Neural progenitor cell (in vitro differentiated cells): ENCODE data around the gene CINP. TPM values are rescaled to one million over a fixed set of nuclear protein-coding genes. Genes with fewer than 3 reads are reported as not detected.

ENCODE experiments used
- DNase-seq: peaks from one replicate; pipeline ENCODE4 v3.0.0-alpha.2; 2016; ENCODE audit warnings: low spot score
- H2AFZ ChIP-seq: fragments of 200-600 bp; sonication (generic); replicated peaks from 2 replicates; pipeline ENCODE4 v1.6.1; 2016; ENCODE audit warnings: antibody characterized with exemption
- H3F3A ChIP-seq: fragments of 200-600 bp; sonication (generic); 2 replicates; pipeline ENCODE4 v1.6.1; 2016; ENCODE audit warnings: antibody characterized with exemption, low read depth
- H3K27ac ChIP-seq: fragments of 200-600 bp; sonication (generic); 2 replicates; pipeline ENCODE4 v1.5.1; 2016; ENCODE audit warnings: mild to moderate bottlenecking
- H3K27me3 ChIP-seq: fragments of 200-600 bp; sonication (generic); 2 replicates; pipeline ENCODE4 v1.6.1; 2016; ENCODE audit warnings: mild to moderate bottlenecking, moderate library complexity
- H3K36me3 ChIP-seq: fragments of 200-600 bp; sonication (generic); 2 replicates; pipeline ENCODE4 v1.5.1; 2016
- H3K4me1 ChIP-seq: fragments of 200-600 bp; sonication (generic); 2 replicates; pipeline ENCODE4 v1.6.1; 2016; ENCODE audit warnings: mixed run types
- H3K4me2 ChIP-seq: fragments of 200-600 bp; sonication (generic); 2 replicates; pipeline ENCODE4 v1.6.1; 2016
- H3K4me3 ChIP-seq: fragments of 200-600 bp; sonication (generic); 2 replicates; pipeline ENCODE4 v1.5.1; 2016
- H3K79me2 ChIP-seq: fragments of 200-600 bp; sonication (generic); 2 replicates; pipeline ENCODE4 v1.6.1; 2016; ENCODE audit warnings: low read depth
- H3K9ac ChIP-seq: fragments of 200-600 bp; sonication (generic); 2 replicates; pipeline ENCODE4 v1.6.1; 2016
- H3K9me3 ChIP-seq: fragments of 200-600 bp; sonication (generic); 2 replicates; pipeline ENCODE4 v1.5.1; 2016; ENCODE audit warnings: low read depth
- H4K20me1 ChIP-seq: fragments of 200-600 bp; sonication (generic); 2 replicates; pipeline ENCODE4 v1.6.1; 2016; ENCODE audit warnings: low read depth
- H3K27ac Mint-ChIP-seq: 3 replicates; pipeline ENCODE4 v1.8.0; 2021; ENCODE audit warnings: mixed read lengths
- H3K27me3 Mint-ChIP-seq: 2 replicates; pipeline ENCODE4 v1.8.0; 2022; ENCODE audit warnings: low read depth, mild to moderate bottlenecking, inconsistent platforms, moderate library complexity, mixed read lengths; ENCODE audit not compliant: insufficient read depth
- H3K36me3 Mint-ChIP-seq: 3 replicates; pipeline ENCODE4 v1.8.0; 2021; ENCODE audit warnings: mixed read lengths
- H3K4me1 Mint-ChIP-seq: 3 replicates; pipeline ENCODE4 v1.8.0; 2021; ENCODE audit warnings: mixed read lengths
- H3K4me3 Mint-ChIP-seq: 3 replicates; pipeline ENCODE4 v1.8.0; 2021; ENCODE audit warnings: mild to moderate bottlenecking, moderate library complexity, mixed read lengths
- H3K9me3 Mint-ChIP-seq: 3 replicates; pipeline ENCODE4 v1.8.0; 2020; ENCODE audit warnings: mixed read lengths
- CTCF ChIP-seq: fragments of 200-600 bp; sonication (generic); IDR thresholded peaks from 2 replicates; pipeline ENCODE4 v1.5.1; 2017; ENCODE audit warnings: antibody characterized with exemption, mild to moderate bottlenecking
- EZH2 ChIP-seq: fragments of 200-600 bp; sonication (generic); IDR thresholded peaks from 2 replicates; pipeline ENCODE4 v1.6.1; 2017; ENCODE audit warnings: antibody characterized with exemption, mild to moderate bottlenecking, moderate library complexity
- EZH2phosphoT487 ChIP-seq: fragments of 200-600 bp; sonication (generic); IDR thresholded peaks from 2 replicates; pipeline ENCODE4 v1.6.1; 2017; ENCODE audit warnings: antibody characterized with exemption
- total RNA-seq: library from RNA; depleted of rRNA; stranded (reverse); fragments of >200 nt; gene quantifications from 2 replicates; pipeline ENCODE4 v1.2.3, GENCODE V29; 2015; ENCODE audit warnings: low replicate concordance

Gene CINP
- 30.4 and 53.5 TPM in 2 replicates for total RNA-seq

GRCh38 chr14:102362545-102363181, at the start of gene CINP, which contains the start of gene TECPR2:
CINP (minus strand) TSS chr14:102362890; CDS start chr14:102362851, 39 bp downstream.
TECPR2 (plus strand) TSS chr14:102362941; CDS start chr14:102376722, 13,781 bp downstream.
- H3K27ac ChIP-seq = no peak within 1 kb of the TSS
- H3K79me2 ChIP-seq = peaks cover 48% of the 10 kb centered on the region
- Mint-ChIP-seq H3K9me3 (no peaks in the 10 kb centered on the region), H3K27ac (peak within 1 kb of the TSS; percentile 76), H3K4me1 (peaks cover 11% of the 10 kb centered on the region), H3K36me3 (no peaks in the 10 kb centered on the region), H3K27me3 (peaks cover 3% of the 10 kb centered on the region), H3K4me3 (peak within 1 kb of the TSS; percentile 96)
- H3K4me3 ChIP-seq = peak within 1 kb of the TSS; percentile 83
- H3K9me3 ChIP-seq = no peaks in the 10 kb centered on the region
- H3K9ac ChIP-seq = peak within 1 kb of the TSS; percentile 77
- H2AFZ ChIP-seq = peak within 1 kb of the TSS; percentile 94
- DNase-seq = peak; percentile 99
- H3K36me3 ChIP-seq = no peaks in the 10 kb centered on the region
- TF ChIP-seq EZH2 (peak; percentile 22), CTCF (no peak)
- peaks cover 9% of the 10 kb centered on the region for H4K20me1 ChIP-seq
- H3K4me1 ChIP-seq = peaks cover 15% of the 10 kb centered on the region
- H3K27me3 ChIP-seq = no peaks in the 10 kb centered on the region
- H3K4me2 ChIP-seq = peak within 1 kb of the TSS; percentile 94
- H3F3A ChIP-seq = peaks cover 12% of the 10 kb centered on the region

- H3K9me3 Mint-ChIP-seq = no peaks in the 10 kb centered on the region
- H3K27ac Mint-ChIP-seq = no peak overlapping the region
- Histone ChIP-seq H3K36me3 (no peaks in the 10 kb centered on the region), H3K4me1 (peaks cover 5% of the 10 kb centered on the region), H3K4me2 (no peak overlapping the region), H2AFZ (no peak overlapping the region), H3F3A (no peaks in the 10 kb centered on the region), H3K27me3 (no peaks in the 10 kb centered on the region), H3K79me2 (no peaks in the 10 kb centered on the region), H3K4me3 (no peak overlapping the region), H4K20me1 (no peaks in the 10 kb centered on the region), H3K27ac (no peak overlapping the region), H3K9me3 (no peaks in the 10 kb centered on the region), H3K9ac (no peak overlapping the region)
- H3K4me1 Mint-ChIP-seq = no peaks in the 10 kb centered on the region
- no peak for DNase-seq
- no peaks in the 10 kb centered on the region for H3K27me3 Mint-ChIP-seq
- TF ChIP-seq EZH2 (no peak), CTCF (no peak), EZH2phosphoT487 (no peak)
- peaks cover 18% of the 10 kb centered on the region for H3K36me3 Mint-ChIP-seq
- no peak overlapping the region for H3K4me3 Mint-ChIP-seq
Observed at GRCh38 chr14:102408724-102409123, 46.0 kb upstream of the CINP start.

- no peak for DNase-seq
- Mint-ChIP-seq H3K27ac (no peak overlapping the region), H3K27me3 (no peaks in the 10 kb centered on the region), H3K36me3 (peaks cover 30% of the 10 kb centered on the region), H3K4me3 (no peak overlapping the region), H3K4me1 (no peaks in the 10 kb centered on the region), H3K9me3 (peaks cover 12% of the 10 kb centered on the region)
- Histone ChIP-seq H3K4me3 (no peak overlapping the region), H4K20me1 (no peaks in the 10 kb centered on the region), H3K9ac (no peak overlapping the region), H3K27me3 (no peaks in the 10 kb centered on the region), H2AFZ (no peak overlapping the region), H3K4me1 (peaks cover 5% of the 10 kb centered on the region), H3F3A (no peaks in the 10 kb centered on the region), H3K27ac (no peak overlapping the region), H3K4me2 (no peak overlapping the region), H3K36me3 (no peaks in the 10 kb centered on the region), H3K79me2 (no peaks in the 10 kb centered on the region), H3K9me3 (peaks cover 5% of the 10 kb centered on the region)
- TF ChIP-seq CTCF (no peak), EZH2 (no peak), EZH2phosphoT487 (no peak)
Observed at GRCh38 chr14:102407258-102407657, 44.6 kb upstream of the CINP start.
